GM18858 (cell line): ENCODE measurements around the gene FAM83C.

Source experiments
- ATAC-seq: cut with Tn5 transposase; IDR thresholded peaks from one replicate; pipeline ENCODE4 v1.9.1; 2021; ENCODE audit not compliant: unreplicated experiment

The FAM83C gene

GRCh38 chr20:35300469-35301262 is 8.4 kb upstream of the FAM83C start:
- ATAC-seq = no peak

- no peak for ATAC-seq
Measured at GRCh38 chr20:35299780-35300179, 7.6 kb upstream of the FAM83C start.

- no peak for ATAC-seq
Measured at GRCh38 chr20:35298264-35298663, 6.0 kb upstream of the FAM83C start.

- ATAC-seq = no peak
Measured at GRCh38 chr20:35297740-35298139, 5.5 kb upstream of the FAM83C start.

- no peak for ATAC-seq
Measured at GRCh38 chr20:35297155-35297554, 4.9 kb upstream of the FAM83C start.

GRCh38 chr20:35296101-35296554 is 3.9 kb upstream of the FAM83C start:
- no peak for ATAC-seq

GRCh38 chr20:35295674-35296073 is 3.4 kb upstream of the FAM83C start:
- no peak for ATAC-seq

GRCh38 chr20:35295058-35295457 is 2.8 kb upstream of the FAM83C start:
- ATAC-seq = no peak

- no peak for ATAC-seq
Measured at GRCh38 chr20:35294293-35294685, 2.1 kb upstream of the FAM83C start.

- no peak for ATAC-seq
Measured at GRCh38 chr20:35293303-35294292, 1.4 kb upstream of the FAM83C start.

GRCh38 chr20:35292504-35293285 is 470 bp upstream of the FAM83C start:
- no peak for ATAC-seq

- no peak for ATAC-seq
Measured at GRCh38 chr20:35290887-35291417, 1.3 kb downstream of the FAM83C start.

- ATAC-seq = no peak
Measured at GRCh38 chr20:35290186-35290886, 1.9 kb downstream of the FAM83C start.

GRCh38 chr20:35288325-35289060 is 3.7 kb downstream of the FAM83C start:
- no peak for ATAC-seq

GRCh38 chr20:35287509-35288324 is 4.5 kb downstream of the FAM83C start:
- no peak for ATAC-seq

GRCh38 chr20:35286899-35287508 is 5.2 kb downstream of the FAM83C start:
- no peak for ATAC-seq

- ATAC-seq = no peak
Measured at GRCh38 chr20:35286077-35286898, 5.9 kb downstream of the FAM83C start.

GRCh38 chr20:35285806-35286076 is 6.5 kb downstream of the FAM83C start:
- ATAC-seq = no peak
